GM03348 (cell line): ENCODE results near the gene FBXO38.

Experiments
- DNase-seq: peaks from one replicate; pipeline ENCODE4 v3.0.0; 2012; ENCODE audit warnings: low spot score

FBXO38 gene

DNA sequence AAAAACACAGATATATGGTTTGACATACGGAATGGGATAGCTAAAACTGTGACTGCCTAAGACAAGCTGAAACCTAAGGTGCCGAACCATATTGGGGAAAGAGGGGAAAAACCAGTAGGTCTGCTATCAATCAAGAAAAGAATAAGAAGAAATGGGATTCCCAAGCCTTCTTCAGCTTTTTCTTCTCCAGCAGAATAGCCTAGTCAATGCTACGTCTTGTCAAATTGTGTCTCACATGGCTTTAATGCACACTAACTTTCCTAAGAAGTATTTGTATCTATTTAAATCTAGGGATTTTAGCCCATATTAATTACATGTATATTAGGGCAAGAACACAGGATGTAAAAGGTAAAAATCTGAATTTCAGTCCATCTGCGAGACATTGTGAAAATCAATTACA is 797 bp upstream of the FBXO38 start:
- DNase-seq: no peak

DNA sequence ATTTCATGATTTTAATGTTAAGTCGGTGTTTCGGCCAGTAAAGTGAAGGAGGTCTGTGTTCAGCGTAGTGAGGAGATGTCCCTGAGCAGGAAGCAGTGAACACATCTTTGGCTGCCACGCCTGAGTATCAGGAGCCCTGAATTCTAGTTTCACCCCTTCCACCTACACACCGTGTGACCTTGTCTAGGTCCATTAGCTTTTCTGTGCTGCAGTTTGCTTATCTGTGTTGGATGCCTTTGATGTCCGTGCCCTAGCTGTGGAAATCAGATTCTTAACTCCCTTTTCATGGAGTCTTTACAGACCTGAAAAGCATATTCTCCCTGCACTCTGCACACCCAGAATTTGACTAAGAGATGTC is 601 bp downstream of the FBXO38 start:
- peak; percentile 12 for DNase-seq

DNA sequence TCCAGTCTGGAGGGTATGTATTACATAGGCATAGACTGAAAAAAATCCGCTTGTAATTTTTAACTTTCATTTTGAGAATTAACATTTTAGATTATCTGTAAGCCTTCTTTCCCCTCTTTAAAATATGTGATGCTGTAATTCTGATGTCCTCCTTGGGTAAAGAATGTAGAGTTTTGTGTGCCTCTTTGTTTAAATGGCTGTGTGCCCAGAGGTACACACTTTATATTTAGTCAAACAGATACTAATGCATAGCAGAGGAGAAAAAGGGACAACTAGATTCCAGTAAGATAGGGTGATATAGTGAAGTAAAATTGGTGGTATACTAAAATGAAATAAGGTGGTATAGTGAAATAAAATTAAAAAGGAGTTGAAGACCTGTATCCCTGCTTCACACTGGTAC is 1.3 kb downstream of the FBXO38 start:
- no peak for DNase-seq

DNA sequence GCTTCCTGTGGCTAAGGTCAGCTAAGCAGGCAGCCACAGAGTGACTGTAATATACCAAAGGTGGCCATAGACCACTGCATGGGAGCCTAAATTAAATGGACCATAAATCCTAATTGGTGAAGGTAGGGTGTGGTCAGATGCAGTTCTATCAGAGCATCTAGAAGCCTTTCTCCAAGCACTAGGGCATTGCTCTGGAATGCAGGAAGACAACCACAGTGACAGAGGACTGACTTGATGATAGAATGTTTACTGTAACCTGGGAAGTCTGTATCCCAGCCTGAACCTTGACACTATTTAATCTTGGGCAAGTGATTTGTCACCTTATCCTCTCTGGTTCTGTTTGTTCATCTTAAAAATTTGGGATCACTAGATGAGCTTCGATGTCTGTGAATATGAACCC is 2.3 kb downstream of the FBXO38 start:
- DNase-seq: no peak

DNA sequence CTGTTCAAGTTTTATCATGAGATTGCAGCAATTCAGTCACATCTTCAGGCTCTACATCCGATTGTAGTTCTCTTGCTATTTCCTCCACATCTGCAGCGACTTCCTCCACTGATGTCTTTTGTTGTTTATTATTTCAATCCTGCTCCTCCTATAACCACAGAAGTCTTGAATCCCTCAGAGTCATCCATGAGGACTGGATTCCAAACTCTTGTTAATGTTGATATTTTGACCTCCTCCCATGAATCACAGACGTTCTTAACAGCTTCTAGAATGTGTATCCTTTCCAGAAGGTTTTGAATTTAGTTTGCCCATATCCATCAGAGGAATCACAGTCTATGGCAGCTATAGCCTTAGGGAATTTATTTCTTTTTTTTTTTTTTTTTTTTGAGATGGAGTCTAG is 3.6 kb downstream of the FBXO38 start:
- DNase-seq: peak; percentile 50

DNA sequence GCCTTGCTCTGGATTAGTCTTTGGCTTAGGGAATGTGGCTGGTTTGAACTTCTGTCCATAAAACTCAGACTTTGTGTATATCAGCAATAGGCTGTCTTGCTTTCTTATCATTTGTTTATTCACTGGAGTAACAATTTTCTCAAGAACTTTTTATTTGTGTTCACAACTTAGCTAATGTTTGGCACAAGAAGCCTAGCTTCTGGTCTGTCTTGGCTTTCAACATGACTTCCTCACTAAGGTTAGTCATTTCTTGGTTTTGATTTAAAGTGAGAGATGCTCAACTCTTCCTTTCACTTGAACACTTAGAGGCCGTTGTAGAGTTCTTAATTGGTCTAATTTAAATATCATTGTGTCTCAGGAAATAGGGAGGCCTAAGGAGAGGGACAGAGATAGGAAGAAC is 4.9 kb downstream of the FBXO38 start:
- no peak for DNase-seq

DNA sequence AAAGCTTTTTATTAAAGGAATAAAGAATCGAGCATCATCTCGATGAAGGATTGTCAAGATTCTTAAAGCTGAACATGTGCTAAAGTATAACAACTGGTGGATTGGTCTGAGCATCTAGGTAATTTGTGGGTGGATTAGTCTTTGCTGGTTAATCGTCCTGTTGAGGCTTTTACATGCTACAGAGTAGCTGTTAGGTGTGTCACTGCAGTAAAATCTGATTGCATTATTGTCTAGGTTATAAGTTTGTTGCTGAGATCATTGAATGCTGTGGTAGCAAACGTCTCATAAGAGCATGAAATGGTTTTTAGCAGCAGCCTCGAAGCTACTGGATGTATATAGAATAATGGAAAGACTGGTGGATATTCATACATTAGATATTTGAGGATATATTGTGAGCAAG is 7.2 kb downstream of the FBXO38 start:
- DNase-seq: no peak

DNA sequence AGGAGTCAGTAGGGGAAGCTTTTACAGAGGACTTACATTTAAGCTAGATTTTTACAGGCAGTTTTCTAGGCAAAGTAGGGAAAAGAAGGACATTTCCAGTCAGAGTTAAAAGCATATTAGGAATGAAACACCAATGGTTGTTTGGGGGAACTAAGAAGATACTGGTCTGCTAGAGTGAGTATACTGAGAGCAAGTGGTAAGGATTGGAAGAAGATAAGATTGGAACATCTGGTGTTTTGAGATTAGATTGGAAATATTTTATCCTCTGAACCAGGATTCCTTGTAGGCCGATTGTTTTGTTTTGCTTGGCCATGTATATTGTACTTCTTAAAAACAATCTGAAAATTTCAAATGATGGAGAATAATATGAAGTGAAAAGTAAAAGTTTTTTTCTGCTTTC is 7.7 kb downstream of the FBXO38 start:
- DNase-seq: no peak

DNA sequence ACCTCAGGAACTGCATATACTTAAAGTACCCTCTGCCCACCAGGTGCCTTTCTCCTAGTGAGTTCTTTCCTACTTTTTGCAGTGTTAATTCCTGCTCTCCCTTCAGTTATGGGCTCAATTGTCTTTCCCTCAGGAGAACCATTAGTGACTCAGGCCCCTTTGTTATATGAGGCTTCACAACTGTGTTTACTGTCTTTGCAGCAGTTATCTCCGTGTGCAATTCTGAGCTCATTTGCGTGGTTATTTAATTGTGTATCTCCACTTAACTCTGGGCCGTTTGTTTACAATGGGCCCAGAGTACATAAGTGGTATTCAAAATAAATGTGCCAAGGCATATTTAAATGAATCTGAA is 9.6 kb downstream of the FBXO38 start:
- DNase-seq: no peak

DNA sequence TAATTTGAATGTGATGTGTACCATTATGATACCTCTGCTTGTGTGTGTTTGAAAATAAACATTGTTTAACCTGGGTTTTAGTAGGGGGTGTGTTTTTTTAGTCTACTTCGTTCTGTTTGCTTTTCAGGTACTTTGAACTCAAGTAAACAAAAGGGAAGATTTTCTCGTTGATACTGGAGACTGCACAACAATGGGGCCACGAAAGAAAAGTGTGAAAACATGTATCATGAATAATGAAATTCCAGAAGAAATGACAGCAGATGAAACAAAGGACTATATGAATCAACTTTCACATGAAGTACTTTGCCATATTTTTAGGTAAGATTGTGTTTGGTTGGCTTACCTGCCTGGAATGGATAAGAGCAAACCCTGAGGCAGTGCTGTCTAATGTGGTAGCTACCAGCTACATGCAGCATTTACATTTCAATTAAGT is 10.8 kb downstream of the FBXO38 start:
- no peak for DNase-seq

DNA sequence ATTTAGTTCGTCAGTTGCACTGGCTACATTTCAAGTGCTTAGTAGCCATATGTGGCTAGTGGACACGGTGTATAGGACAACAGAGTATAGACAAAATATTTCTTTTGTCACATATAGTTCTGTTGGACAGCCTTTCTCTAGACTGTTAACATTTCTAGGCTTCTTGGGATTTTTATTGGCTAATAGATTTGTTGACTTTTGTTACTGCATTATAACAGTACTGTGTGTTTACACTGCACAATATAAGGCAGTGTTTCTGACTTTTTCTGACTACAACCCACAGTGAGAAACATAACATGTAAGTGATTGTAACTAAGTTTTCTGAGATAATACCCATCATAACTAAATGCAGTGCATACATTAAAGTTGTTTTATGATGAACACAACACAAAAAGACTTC is 11.3 kb downstream of the FBXO38 start:
- DNase-seq: no peak

DNA sequence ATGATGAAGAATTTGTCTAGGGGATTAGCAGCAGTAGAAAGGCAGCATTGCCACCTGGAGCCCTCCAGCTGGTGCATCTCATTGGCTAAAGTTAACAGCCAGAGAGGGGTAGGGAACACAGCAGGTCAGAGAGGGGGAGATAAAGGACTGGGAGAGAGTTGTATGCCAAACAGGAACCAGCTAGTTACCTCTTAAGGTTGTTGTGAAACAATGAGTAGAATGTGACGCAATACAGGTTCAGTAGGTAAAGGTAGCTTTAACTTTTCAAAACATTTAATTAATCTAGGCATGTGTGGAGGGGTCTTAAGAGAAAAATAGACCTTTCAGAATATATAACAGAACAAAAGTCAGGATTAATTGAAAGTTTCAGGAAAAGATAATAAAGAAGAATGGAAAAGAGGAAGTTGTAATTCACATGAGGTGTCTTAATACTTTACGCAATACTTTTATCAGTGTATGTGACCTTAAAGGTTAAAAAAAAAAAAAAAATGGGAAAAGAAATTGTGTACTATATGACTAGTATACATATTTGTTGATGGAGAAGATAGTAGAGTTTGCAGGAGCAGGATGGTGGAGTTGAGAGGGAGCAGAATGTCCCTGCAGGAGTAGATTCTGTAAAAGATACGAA is 14.3 kb downstream of the FBXO38 start:
- no peak for DNase-seq

DNA sequence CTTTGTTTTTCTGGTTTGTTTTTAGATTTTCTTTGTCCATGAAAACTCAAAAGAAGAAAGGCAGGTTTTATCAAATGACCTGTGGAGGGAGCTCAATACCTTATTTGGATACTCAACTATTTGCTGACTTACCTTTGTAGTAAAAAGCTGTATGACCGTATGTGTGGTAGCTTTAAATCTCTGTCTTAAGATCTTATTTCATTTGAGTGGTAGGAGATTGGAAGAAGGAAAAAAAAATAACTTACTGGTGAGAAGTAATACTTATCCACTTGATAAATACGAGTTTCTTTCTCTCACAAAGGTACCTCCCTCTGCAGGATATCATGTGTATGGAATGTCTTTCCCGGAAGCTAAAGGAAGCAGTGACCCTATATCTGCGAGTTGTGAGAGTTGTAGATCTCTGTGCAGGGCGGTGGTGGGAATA is 15.0 kb downstream of the FBXO38 start:
- DNase-seq: no peak

DNA sequence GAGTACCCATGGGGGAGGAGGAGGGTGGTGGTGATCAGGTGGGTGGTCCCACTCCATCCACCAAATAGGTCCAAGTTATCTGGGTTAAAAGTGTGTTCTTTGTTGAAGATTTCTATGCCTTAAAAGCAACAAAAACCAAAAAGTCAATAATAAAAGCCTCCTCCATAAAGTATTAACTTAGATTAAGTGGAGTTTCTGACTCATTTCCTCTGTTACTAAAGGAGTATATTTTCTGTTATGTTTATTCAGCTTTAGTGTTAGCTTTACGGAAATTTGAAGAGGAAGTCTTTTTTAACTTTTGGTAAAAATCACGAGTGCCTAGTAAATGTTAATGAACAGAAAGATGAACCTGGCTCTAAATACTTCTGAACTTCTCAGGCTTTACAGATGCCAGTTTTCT is 17.8 kb downstream of the FBXO38 start:
- no peak for DNase-seq

DNA sequence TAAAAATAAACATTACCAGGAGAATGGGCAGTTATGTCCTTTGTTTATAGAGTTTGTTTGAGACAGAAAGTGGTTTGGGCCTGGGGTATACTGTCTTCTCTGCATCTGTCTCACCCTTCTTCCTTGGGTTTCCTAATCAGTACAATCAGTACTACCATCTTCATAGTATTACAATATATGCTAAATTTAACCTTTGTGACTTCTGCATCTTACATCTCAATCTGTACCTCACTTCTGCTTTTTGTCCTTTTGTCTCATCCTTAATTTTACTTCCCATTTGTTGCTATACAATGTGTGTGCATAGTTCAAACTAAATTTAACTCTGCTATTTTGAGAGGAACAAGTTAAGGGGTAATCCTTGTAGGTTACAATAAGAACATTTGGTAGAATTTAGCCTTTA is 19.6 kb downstream of the FBXO38 start:
- DNase-seq: no peak

DNA sequence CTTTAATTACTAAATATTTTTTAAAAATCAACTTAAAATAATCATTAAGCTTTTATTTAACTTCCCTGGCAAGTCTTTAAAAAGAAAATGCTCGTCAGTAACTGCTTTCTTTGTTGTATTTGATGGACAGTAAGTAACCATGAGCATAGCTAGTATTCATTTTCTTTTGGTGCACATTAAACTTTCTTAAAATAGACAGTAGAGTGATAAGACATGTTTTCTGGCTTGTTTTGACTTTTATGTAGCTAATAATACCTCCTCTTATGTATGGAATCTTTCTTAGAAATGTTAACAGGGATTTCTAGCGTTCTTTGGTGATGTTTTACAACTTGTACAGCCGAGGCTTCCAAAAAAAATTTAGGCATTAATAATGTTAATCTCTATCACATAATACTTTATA is 22.6 kb downstream of the FBXO38 start:
- DNase-seq: no peak

DNA sequence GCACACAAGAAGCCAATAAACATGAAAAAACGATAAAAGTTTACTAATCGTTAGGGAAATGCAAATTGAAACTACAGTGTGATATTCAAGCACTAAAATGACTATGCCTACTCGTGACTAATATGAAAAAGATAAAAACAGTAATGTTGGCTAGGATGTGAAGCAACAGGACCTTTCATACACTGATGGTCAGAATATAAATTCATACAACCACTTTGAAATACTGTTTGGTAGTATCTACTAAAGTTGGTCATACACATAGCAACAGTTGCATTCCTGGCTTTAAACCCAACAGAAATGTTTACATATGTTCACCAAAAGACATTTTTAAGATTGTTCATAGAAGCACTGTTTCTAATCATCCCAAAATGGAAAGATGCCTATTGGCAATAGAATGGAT is 24.3 kb downstream of the FBXO38 start:
- no peak for DNase-seq

DNA sequence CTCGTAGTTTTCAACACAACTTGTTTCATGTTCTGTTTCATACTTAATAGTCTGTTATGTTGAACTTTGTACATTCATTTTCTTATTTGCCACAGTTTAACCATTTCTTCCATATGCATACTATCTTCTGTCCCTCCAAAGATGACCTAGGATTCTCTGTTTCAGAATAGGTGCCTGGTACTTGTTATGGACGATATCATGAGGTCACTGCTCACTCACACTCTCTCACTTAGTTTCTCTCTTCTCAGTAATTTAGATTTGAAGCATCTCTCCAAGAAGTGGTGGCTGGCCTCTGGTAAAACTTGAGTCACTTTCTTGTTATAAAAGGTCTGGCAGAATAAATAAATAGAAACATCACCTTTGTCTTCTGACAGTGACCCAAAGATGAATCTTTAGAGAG is 28.4 kb downstream of the FBXO38 start:
- DNase-seq: no peak

DNA sequence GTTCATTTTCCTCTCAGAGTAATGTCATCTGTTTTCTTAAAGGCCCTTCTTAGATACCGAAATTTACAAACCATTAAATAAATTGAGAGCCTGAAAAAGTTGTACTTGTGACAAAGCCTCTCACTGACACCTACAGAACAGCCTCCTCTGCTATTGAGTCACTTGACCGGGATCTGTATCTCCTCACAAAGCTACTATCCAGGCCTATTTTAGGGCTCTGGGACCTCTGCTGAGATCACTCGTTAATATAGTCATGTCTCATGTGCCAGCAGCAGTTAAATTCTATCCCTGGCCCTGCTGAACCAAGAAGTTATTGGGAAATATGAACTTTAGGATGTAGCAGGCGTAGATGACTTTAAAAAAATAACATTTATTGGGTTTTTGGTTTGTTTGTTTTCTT is 31.1 kb downstream of the FBXO38 start:
- DNase-seq: no peak

DNA sequence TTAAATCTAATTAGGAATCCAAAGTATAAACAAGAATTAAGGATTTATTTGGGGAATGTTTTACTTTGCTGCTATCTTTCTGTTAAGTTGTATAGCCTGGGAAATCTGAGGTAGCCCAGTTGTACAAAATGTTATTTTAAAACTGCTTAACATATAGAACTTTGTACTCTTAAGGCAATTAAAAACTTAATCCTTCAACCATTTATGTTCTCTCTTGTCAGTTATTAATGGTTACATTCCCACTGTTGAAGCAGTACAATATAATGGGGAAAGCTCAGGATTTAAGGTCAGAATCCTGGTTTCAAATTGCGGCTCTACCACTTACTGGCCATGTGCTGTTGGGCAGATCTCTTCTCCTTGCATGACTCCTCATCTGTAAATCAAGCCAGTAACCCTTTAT is 32.7 kb downstream of the FBXO38 start:
- DNase-seq: no peak

DNA sequence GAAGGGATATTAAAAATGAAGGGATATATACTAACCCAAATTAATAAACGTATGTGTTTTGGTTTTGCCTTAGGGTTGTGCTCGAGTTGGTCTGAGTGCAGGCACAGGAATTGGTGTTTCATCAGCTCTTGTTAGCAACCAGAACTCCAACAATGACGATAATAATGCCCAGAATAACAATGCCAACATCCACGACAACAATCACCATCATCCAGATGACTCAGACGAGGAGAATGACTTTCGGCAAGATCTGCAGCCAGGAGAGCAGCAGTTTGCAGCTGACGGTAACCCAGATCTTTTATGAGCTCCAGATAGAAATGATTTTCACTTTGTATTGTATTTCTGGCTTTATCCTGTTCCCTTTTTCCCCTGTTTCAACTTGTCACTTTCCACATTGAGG is 33.2 kb downstream of the FBXO38 start:
- peak; percentile 41 for DNase-seq

DNA sequence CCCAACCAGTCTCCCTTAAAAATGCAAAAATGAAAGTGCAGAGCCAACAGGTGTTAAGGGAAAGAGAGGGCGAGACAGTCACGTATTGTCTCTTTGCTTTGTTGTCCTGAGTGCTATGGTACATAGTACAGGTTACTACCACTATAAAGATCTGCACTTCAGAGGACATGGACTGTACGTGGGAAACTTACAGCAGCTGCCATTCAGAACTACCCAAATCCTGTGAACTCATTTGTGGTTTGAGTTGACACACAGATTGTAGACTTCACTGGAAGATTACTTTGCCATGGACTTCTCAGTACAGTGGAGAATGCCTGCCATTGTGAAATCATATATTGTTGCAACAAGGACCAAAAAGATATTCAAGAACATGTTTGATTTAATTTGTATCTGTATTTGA is 34.8 kb downstream of the FBXO38 start:
- DNase-seq: no peak

DNA sequence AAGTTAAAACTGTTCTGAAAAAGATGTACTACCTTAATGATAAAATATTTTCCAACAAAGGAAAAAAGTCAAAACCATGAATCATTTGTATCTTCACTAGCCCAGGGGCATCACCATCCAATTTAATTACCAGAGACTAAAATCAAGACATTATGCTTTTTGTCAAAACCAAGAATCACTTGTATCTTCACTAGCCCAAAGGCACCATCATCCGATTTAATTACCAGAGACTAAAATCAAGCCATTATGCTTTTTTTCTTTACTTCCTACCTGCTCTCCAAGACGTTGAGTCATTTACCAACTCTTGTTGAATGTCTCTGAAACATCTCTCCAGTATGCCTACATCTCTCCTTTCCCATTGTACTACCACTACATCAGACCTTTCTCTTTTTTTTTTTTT is 37.9 kb downstream of the FBXO38 start:
- DNase-seq: no peak

DNA sequence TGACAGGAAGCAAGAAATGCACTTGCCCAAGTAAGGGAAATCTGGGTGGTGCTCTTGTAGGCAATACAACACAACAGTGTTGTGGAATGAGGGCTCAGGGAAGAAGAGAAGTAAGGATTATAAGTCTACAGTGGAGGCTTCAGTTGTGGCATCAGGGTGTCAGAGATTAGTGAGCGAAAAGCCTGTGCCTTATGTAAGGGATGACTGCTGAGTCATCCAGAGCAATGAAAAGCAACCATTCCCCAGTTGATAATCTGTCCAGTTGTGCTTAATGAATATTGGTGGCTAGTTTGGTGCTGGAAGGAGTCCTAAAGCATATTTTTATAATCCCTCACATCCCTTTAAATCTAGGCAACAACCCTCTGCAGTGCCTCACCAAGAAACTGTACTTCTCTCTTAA is 42.0 kb downstream of the FBXO38 start:
- DNase-seq: no peak

DNA sequence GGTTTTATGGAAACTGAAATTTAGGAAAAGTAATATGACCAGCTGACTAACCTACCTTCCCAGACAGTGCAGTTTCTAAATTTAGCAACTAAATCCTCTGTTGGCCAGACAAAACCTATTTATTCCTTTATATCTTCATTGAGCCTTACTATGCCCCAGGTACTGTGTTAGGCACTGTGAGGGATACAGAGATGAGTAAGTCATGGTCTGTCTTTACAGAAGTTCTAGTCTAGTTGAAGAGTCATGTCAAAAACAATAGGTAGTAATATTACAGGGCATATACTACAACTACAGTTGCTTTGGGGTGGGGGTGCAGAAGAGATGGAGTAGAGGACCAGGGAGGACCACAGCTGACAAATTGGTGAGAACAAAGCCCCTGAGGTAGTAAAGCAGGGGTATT is 42.8 kb downstream of the FBXO38 start:
- DNase-seq: no peak
